GM12878 (cell line): ENCODE measurements around the gene INA.

ENCODE experiments used
- CBFB ChIP-seq: IDR thresholded peaks from 2 replicates; pipeline ENCODE4 v1.6.1; 2016; ENCODE audit warnings: antibody characterized with exemption, low read depth
- CTCF ChIP-seq, 3 experiments: IDR thresholded peaks in 2 of 3; conservative IDR thresholded peaks in 1 of 3; 2 replicates each; pipeline ENCODE4 v1.5.1; 2011; ENCODE audit warnings: low read depth in 3 of 3, low read length in 3 of 3, mild to moderate bottlenecking in 3 of 3, control low read depth in 2 of 3, moderate library complexity in 2 of 3, inconsistent platforms in 1 of 3, mixed read lengths in 1 of 3; ENCODE audit not compliant: control insufficient read depth in 2 of 3, insufficient read depth in 1 of 3; ENCODE audit errors: extremely low read depth in 1 of 3
- EZH2 ChIP-seq: IDR thresholded peaks from 2 replicates; pipeline ENCODE4 v1.6.1; 2012; ENCODE audit warnings: low read depth, mild to moderate bottlenecking, control low read depth, inconsistent platforms, low read length, borderline replicate concordance; ENCODE audit not compliant: control insufficient read depth
- FOXM1 ChIP-seq: IDR thresholded peaks from 2 replicates; pipeline ENCODE4 v1.6.1; 2012; ENCODE audit warnings: low read depth, mild to moderate bottlenecking, inconsistent platforms, low read length, moderate library complexity
- MXI1 ChIP-seq: fragments of 150-350 bp; IDR thresholded peaks from 2 replicates; pipeline ENCODE4 v1.6.1; 2011; ENCODE audit warnings: low read depth, mild to moderate bottlenecking, inconsistent platforms, low read length, improper control_type of control experiment
- POLR2A ChIP-seq: IDR thresholded peaks from 2 replicates; pipeline ENCODE4 v1.6.1; 2011; ENCODE audit warnings: low read depth, mild to moderate bottlenecking, low read length
- SKIL ChIP-seq: fragments of 450-650 bp; IDR thresholded peaks from 2 replicates; pipeline ENCODE4 v1.6.1; 2017; ENCODE audit warnings: mild to moderate bottlenecking, low read depth, inconsistent platforms; ENCODE audit not compliant: poor library complexity, severe bottlenecking
- SMC3 ChIP-seq: IDR thresholded peaks from 2 replicates; pipeline ENCODE4 v1.6.1; 2011; ENCODE audit warnings: low read length, improper control_type of control experiment, borderline replicate concordance
- TF ChIP-seq, protein P1 (sequence below): IDR thresholded peaks from 2 replicates; pipeline ENCODE4 v1.6.1; 2011; ENCODE audit warnings: low read depth, mild to moderate bottlenecking, low read length, moderate library complexity, borderline replicate concordance; ENCODE audit errors: extremely low read depth
- TF ChIP-seq, protein P2 (sequence below): fragments of 450-650 bp; IDR thresholded peaks from 2 replicates; pipeline ENCODE4 v1.6.1; 2017; ENCODE audit warnings: antibody characterized with exemption, mild to moderate bottlenecking, moderate library complexity
- TF ChIP-seq, protein P3 (sequence below): IDR thresholded peaks from 2 replicates; pipeline ENCODE4 v1.6.1; 2012; ENCODE audit warnings: low read depth, low read length, improper control_type of control experiment

DNA sequence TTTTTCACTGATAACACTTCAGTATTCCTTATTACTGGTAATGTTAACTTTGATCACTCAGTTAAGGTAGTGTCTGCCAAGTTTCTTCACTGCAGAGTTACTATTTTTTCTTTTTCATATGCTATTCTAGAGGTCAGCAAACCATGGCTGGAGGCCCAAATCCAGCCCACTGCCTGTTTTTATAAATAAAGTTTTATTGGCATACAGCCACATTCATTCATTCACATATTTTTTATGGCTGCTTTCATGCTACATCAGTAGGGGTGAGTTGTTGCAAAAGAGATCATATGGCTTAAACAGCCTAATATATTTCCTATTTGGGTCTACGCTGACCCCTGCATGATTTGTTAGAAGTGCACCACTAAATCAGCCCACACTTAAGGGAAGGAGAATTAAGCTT, 20.3 kb upstream of the INA start:
- TF ChIP-seq CTCF (IDR thresholded peaks at IDR 0.05 in 2 of 3, conservative IDR thresholded peaks at IDR 0.05 in 1 of 3; ENCODE audit: control insufficient read depth in 2 of 3, extremely low read depth in 1 of 3, insufficient read depth in 1 of 3, low read depth in 3 of 3, low read length in 3 of 3): no peak
- no peak for TF ChIP-seq SKIL
- TF ChIP-seq, protein P1, sequence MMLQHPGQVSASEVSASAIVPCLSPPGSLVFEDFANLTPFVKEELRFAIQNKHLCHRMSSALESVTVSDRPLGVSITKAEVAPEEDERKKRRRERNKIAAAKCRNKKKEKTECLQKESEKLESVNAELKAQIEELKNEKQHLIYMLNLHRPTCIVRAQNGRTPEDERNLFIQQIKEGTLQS: no peak
- TF ChIP-seq EZH2: no peak
- no peak for TF ChIP-seq POLR2A
- no peak for TF ChIP-seq SMC3
- TF ChIP-seq, protein P2, sequence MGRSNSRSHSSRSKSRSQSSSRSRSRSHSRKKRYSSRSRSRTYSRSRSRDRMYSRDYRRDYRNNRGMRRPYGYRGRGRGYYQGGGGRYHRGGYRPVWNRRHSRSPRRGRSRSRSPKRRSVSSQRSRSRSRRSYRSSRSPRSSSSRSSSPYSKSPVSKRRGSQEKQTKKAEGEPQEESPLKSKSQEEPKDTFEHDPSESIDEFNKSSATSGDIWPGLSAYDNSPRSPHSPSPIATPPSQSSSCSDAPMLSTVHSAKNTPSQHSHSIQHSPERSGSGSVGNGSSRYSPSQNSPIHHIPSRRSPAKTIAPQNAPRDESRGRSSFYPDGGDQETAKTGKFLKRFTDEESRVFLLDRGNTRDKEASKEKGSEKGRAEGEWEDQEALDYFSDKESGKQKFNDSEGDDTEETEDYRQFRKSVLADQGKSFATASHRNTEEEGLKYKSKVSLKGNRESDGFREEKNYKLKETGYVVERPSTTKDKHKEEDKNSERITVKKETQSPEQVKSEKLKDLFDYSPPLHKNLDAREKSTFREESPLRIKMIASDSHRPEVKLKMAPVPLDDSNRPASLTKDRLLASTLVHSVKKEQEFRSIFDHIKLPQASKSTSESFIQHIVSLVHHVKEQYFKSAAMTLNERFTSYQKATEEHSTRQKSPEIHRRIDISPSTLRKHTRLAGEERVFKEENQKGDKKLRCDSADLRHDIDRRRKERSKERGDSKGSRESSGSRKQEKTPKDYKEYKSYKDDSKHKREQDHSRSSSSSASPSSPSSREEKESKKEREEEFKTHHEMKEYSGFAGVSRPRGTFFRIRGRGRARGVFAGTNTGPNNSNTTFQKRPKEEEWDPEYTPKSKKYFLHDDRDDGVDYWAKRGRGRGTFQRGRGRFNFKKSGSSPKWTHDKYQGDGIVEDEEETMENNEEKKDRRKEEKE: no peak
- TF ChIP-seq, protein P3, sequence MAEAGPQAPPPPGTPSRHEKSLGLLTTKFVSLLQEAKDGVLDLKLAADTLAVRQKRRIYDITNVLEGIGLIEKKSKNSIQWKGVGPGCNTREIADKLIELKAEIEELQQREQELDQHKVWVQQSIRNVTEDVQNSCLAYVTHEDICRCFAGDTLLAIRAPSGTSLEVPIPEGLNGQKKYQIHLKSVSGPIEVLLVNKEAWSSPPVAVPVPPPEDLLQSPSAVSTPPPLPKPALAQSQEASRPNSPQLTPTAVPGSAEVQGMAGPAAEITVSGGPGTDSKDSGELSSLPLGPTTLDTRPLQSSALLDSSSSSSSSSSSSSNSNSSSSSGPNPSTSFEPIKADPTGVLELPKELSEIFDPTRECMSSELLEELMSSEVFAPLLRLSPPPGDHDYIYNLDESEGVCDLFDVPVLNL: no peak
- TF ChIP-seq CBFB: no peak
- TF ChIP-seq FOXM1: no peak
- no peak for TF ChIP-seq MXI1
